ENCODE results near the gene KCNJ6. TPM values are rescaled to one million over a fixed set of nuclear protein-coding genes. Genes with fewer than 3 reads are reported as not detected.

KCNJ6 gene
- total and polyA plus RNA-seq, 10 of the 15 experiments (the other 5 are each of a cell fraction or from before 2014, with no cell fraction given), result 0.03 to 0.07 (median 0.04) TPM; not detected in 7

GRCh38 chr21:37561941-37562919 lies 354.0 kb downstream of the KCNJ6 start:
- no peak overlapping the region for H3K9ac ChIP-seq (ENCODE audit: control insufficient read depth, insufficient read depth, low read length)
- no peak overlapping the region for H3K4me3 ChIP-seq
- H3K27me3 ChIP-seq (replicated peaks in 1 of 2; ENCODE audit: control insufficient read depth in 2 of 2, insufficient read depth in 2 of 2, low read length in 1 of 2), result no peaks in the 10 kb centered on the region
- in situ Hi-C loops (cut with MboI) (no loop called here), intact Hi-C loops (cut with micrococcal nuclease; ENCODE audit: unreplicated experiment) (loop anchor here (5.0 kb wide), 1 partner anchor 70 kb away; no protein-coding TSS in a partner anchor)
- TF ChIP-seq HDGF (IDR thresholded peaks at IDR 0.05) (no peak), NFYA (IDR thresholded peaks at IDR 0.05; ENCODE audit: borderline replicate concordance, low read depth, low read length) (no peak)
- H3K4me1 ChIP-seq (ENCODE audit: control insufficient read depth, insufficient read depth, low read length), result peaks cover 21% of the 10 kb centered on the region
- peaks cover 6% of the 10 kb centered on the region; the same call in 1 of the 2 replicates for H3K79me2 ChIP-seq (ENCODE audit: control insufficient read depth, insufficient read depth, low read length)
- no peak for DNase-seq (ENCODE audit: low read depth, low spot score)
- SMC1A ChIA-PET (ENCODE audit: uncharacterized antibody, unreplicated experiment), result interaction anchor here (1.0 to 2.0 kb wide), 3 partner anchors 20 to 395 kb away, joined by 3 to 9 read pairs (median 3); no protein-coding TSS in a partner anchor
- H3K4me2 ChIP-seq (ENCODE audit: control insufficient read depth, insufficient read depth), result peak overlapping the region; percentile 86
- ATAC-seq, result no peak
- H4K20me1 ChIP-seq (ENCODE audit: control insufficient read depth, insufficient read depth), result no peaks in the 10 kb centered on the region
- H3K27ac ChIP-seq (ENCODE audit: control insufficient read depth, insufficient read depth), result no peak overlapping the region
- BruUV-seq (replicated peaks), result no TSS peak
- H2AFZ ChIP-seq (ENCODE audit: control insufficient read depth, low read depth, low read length), result no peak overlapping the region
- no peaks in the 10 kb centered on the region for H3K36me3 ChIP-seq (ENCODE audit: control insufficient read depth in 2 of 2, insufficient read depth in 2 of 2, low read length in 1 of 2)
- no peak for FAIRE-seq
- POLR2A ChIA-PET, result no interaction called here
- RAD21 ChIA-PET (ENCODE audit: unreplicated experiment), result interaction anchor here (0.5 to 2.1 kb wide), 2 partner anchors 65 to 193 kb away, joined by 3 to 17 read pairs; no protein-coding TSS in a partner anchor
- CTCF ChIA-PET, result interaction anchor here (1.9 to 2.4 kb wide), 3 partner anchors 51 to 98 kb away, joined by 5 to 13 read pairs (median 11); no protein-coding TSS in a partner anchor
- WGBS (ENCODE audit: insufficient coverage, insufficient replicate concordance, low lambda C conversion rate, missing lambda C conversion rate), result 85% methylated on average over 11 of the region's 11 CpGs
- no peaks in the 10 kb centered on the region; the same call in 1 of the 3 replicates for H3K9me3 ChIP-seq (replicated peaks; ENCODE audit: control insufficient read depth, insufficient read depth, low read length)

- TF ChIP-seq CREM (IDR thresholded peaks at IDR 0.05; ENCODE audit: low read depth), result no peak
- TF ChIP-seq KLF5 (IDR thresholded peaks at IDR 0.05; ENCODE audit: partially characterized antibody), result no peak
- no peak for TF ChIP-seq CBX3 (IDR thresholded peaks at IDR 0.05; ENCODE audit: borderline replicate concordance, low read depth)
- TF ChIP-seq ZSCAN29 (IDR thresholded peaks at IDR 0.05), result no peak
- no peak for TF ChIP-seq PRDM15 (CRISPR knock-in tag; IDR thresholded peaks at IDR 0.05)
- TF ChIP-seq SRF (IDR thresholded peaks at IDR 0.05; ENCODE audit: low read depth in 2 of 2, low read length in 2 of 2), result no peak
- no peak overlapping the region for H3K9ac ChIP-seq (ENCODE audit: control insufficient read depth, insufficient read depth, low read length)
- FAIRE-seq (no peak), ATAC-seq (no peak), DNase-seq (ENCODE audit: low read depth, low spot score) (no peak)
- H3K9me3 ChIP-seq (replicated peaks; ENCODE audit: control insufficient read depth, insufficient read depth, low read length), result no peaks in the 10 kb centered on the region; the same call in 1 of the 3 replicates
- ChIA-PET POLR2A (no interaction called here), RAD21 (ENCODE audit: unreplicated experiment) (interaction anchor here (0.6 kb wide), 1 partner anchor 77 kb away, joined by 3 read pairs; no protein-coding TSS in a partner anchor), CTCF (no interaction called here), SMC1A (ENCODE audit: uncharacterized antibody, unreplicated experiment) (no interaction called here)
- no peaks in the 10 kb centered on the region for H3K27me3 ChIP-seq (replicated peaks in 1 of 2; ENCODE audit: control insufficient read depth in 2 of 2, insufficient read depth in 2 of 2, low read length in 1 of 2)
- BruUV-seq (replicated peaks), result no TSS peak
- H4K20me1 ChIP-seq (ENCODE audit: control insufficient read depth, insufficient read depth), result no peaks in the 10 kb centered on the region
- WGBS (ENCODE audit: insufficient coverage, insufficient replicate concordance, low lambda C conversion rate, missing lambda C conversion rate), result 94% methylated on average over 7 of the region's 7 CpGs
- peaks cover 6% of the 10 kb centered on the region; the same call in 1 of the 2 replicates for H3K79me2 ChIP-seq (ENCODE audit: control insufficient read depth, insufficient read depth, low read length)
- H3K36me3 ChIP-seq (ENCODE audit: control insufficient read depth in 2 of 2, insufficient read depth in 2 of 2, low read length in 1 of 2), result no peaks in the 10 kb centered on the region
- in situ Hi-C loops (cut with MboI), result no loop called here
- no peak overlapping the region for H2AFZ ChIP-seq (ENCODE audit: control insufficient read depth, low read depth, low read length)
- H3K4me2 ChIP-seq (ENCODE audit: control insufficient read depth, insufficient read depth), result no peak overlapping the region
- intact Hi-C loops (cut with micrococcal nuclease; ENCODE audit: unreplicated experiment), result loop anchor here (5.0 kb wide), 1 partner anchor 71 kb away; no protein-coding TSS in a partner anchor
- peaks cover 23% of the 10 kb centered on the region for H3K4me1 ChIP-seq (ENCODE audit: control insufficient read depth, insufficient read depth, low read length)
- no peak overlapping the region for H3K4me3 ChIP-seq
- no peak overlapping the region for H3K27ac ChIP-seq (ENCODE audit: control insufficient read depth, insufficient read depth)
Measured at GRCh38 chr21:37561506-37561905, 354.8 kb downstream of the KCNJ6 start.

All from GM12878 (cell line).